Measurements from ENCODE around the gene ARFGAP3. TPM values are rescaled to one million over a fixed set of nuclear protein-coding genes. Genes with fewer than 3 reads are reported as not detected.
"Not testable (repeated sequence)": the region's sequence is repeated elsewhere in the genome, so short reads cannot be mapped to it uniquely, and the experiment has no call there.

The ARFGAP3 gene
- total RNA-seq, 2 experiments from 2014 or later = 19.5 to 21.4 TPM

DNA sequence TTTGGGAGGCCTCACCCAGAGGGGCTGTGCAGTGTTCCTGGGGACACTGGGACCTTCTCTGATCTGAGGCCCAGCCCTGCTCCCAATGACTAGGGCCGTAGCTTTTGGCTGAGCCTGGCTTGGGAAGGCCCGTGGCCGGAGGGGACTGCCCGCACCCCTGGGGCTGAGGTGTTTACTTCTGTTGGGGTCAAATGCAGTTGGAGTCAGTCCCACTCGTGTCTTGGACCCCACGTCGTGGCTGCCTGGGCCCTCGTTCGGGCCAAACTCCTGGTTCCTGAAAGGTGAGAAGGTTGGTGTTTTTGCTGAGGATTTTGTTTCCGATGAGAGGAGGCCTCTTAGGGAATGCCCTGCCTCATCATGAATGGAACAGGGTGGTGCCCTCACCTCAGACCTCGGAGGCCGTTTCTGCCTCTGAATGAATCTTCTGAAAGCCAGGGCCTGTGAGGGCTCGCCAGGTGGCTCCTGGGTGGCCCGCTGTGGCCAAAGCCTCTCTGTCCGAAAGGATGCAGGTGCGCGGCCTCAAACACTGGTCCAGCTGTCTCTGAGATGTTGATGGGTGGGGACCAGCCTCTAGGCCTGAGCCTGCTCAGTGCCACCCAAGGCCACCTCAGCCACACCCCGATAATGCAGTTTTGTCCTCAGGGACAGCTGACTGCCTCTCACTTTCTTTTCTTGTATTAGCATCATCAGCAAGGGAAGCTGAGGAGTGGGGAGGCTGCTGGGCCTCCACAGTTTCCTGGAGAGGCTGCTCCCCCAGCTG lies 96.1 kb downstream of the ARFGAP3 start:
- intact Hi-C loops (cut with DNase I, micrococcal nuclease) = no loop called here
- Mint-ChIP-seq H3K27me3 (peaks cover 6% of the 10 kb centered on the region), H3K9me3 (no peaks in the 10 kb centered on the region), H3K27ac (no peak overlapping the region), H3K36me3 (ENCODE audit: low read depth) (no peaks in the 10 kb centered on the region), H3K4me3 (no peak overlapping the region), H3K4me1 (ENCODE audit: low read depth) (no peaks in the 10 kb centered on the region)
- peaks cover 0 to 5% of the 10 kb centered on the region in 2 experiments for H3K9me3 ChIP-seq (ENCODE audit: control insufficient read depth in 1 of 2, insufficient read depth in 1 of 2, low read length in 2 of 2)
- H3K27ac ChIP-seq (ENCODE audit: low read depth in 1 of 2, low read length in 2 of 2) = no peak overlapping the region
- CTCF ChIA-PET = no interaction called here
- no peaks in the 10 kb centered on the region for H3K36me3 ChIP-seq (ENCODE audit: insufficient read depth, low read length)
- TF ChIP-seq, protein P1, sequence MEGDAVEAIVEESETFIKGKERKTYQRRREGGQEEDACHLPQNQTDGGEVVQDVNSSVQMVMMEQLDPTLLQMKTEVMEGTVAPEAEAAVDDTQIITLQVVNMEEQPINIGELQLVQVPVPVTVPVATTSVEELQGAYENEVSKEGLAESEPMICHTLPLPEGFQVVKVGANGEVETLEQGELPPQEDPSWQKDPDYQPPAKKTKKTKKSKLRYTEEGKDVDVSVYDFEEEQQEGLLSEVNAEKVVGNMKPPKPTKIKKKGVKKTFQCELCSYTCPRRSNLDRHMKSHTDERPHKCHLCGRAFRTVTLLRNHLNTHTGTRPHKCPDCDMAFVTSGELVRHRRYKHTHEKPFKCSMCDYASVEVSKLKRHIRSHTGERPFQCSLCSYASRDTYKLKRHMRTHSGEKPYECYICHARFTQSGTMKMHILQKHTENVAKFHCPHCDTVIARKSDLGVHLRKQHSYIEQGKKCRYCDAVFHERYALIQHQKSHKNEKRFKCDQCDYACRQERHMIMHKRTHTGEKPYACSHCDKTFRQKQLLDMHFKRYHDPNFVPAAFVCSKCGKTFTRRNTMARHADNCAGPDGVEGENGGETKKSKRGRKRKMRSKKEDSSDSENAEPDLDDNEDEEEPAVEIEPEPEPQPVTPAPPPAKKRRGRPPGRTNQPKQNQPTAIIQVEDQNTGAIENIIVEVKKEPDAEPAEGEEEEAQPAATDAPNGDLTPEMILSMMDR (IDR thresholded peaks at IDR 0.05) = no peak
- POLR2A ChIA-PET = no interaction called here
- ATAC-seq (ENCODE audit: poor library complexity) (no peak), DNase-seq (no peak)
- no peak overlapping the region for H3K4me3 ChIP-seq (ENCODE audit: low read length)
- H3K4me1 ChIP-seq (ENCODE audit: insufficient read depth, low read length) = no peaks in the 10 kb centered on the region
- H3K27me3 ChIP-seq (ENCODE audit: control insufficient read depth in 1 of 2, insufficient read depth in 2 of 2, low read length in 2 of 2) = no peaks in the 10 kb centered on the region

DNA sequence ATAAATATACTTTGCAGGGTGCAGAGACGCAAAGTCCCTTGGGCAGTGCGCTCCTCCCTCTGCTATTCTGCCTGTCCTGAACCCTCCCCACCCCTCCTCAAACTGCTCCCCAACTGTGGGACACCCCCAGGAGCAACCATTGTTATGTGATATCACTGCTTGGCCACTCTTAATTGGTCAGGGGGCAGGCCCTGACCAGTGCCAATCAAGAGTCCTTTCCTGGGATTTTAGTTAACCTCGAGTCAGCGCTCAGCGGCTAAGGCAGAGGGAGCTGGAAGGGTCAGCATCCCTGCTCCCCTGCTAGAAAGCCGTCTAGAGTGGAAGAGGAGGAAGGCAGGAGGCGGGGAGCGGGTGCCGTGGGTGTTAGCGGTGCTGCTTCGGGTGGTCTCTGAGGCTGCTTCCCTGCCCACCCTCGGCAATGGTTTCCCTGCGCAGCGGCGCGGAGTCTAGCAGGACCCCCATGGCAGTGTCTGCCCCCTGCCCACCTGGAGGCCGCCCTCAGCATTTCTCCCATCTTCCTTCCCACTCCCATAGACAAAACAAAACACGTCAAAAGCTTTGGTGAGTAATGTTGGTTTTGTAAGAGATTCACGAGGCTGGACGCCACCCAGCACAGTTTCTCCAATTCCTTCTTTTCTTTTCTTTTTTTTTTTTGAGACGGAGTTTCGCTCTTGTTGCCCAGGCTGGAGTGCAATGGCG lies 98.0 kb downstream of the ARFGAP3 start:
- DNase-seq (no peak), ATAC-seq (ENCODE audit: poor library complexity) (no peak)
- no peaks in the 10 kb centered on the region for H3K9me3 Mint-ChIP-seq
- intact Hi-C loops (cut with DNase I, micrococcal nuclease) = no loop called here
- no peaks in the 10 kb centered on the region for H3K27me3 ChIP-seq (ENCODE audit: control insufficient read depth in 1 of 2, insufficient read depth in 2 of 2, low read length in 2 of 2)
- H3K27ac Mint-ChIP-seq = no peak overlapping the region
- no peaks in the 10 kb centered on the region for H3K36me3 Mint-ChIP-seq (ENCODE audit: low read depth)
- H3K27me3 Mint-ChIP-seq = peaks cover 6% of the 10 kb centered on the region
- H3K36me3 ChIP-seq (ENCODE audit: insufficient read depth, low read length) = no peaks in the 10 kb centered on the region
- TF ChIP-seq, protein P1 (IDR thresholded peaks at IDR 0.05) = no peak
- no peak overlapping the region for H3K4me3 ChIP-seq (ENCODE audit: low read length)
- peaks cover 0 to 2% of the 10 kb centered on the region in 2 experiments for H3K9me3 ChIP-seq (ENCODE audit: control insufficient read depth in 1 of 2, insufficient read depth in 1 of 2, low read length in 2 of 2)
- ChIA-PET POLR2A (no interaction called here), CTCF (no interaction called here)
- no peak overlapping the region for H3K27ac ChIP-seq (ENCODE audit: low read depth in 1 of 2, low read length in 2 of 2)
- H3K4me3 Mint-ChIP-seq = no peak overlapping the region
- H3K4me1 ChIP-seq (ENCODE audit: insufficient read depth, low read length) = no peaks in the 10 kb centered on the region
- no peaks in the 10 kb centered on the region for H3K4me1 Mint-ChIP-seq (ENCODE audit: low read depth)

DNA sequence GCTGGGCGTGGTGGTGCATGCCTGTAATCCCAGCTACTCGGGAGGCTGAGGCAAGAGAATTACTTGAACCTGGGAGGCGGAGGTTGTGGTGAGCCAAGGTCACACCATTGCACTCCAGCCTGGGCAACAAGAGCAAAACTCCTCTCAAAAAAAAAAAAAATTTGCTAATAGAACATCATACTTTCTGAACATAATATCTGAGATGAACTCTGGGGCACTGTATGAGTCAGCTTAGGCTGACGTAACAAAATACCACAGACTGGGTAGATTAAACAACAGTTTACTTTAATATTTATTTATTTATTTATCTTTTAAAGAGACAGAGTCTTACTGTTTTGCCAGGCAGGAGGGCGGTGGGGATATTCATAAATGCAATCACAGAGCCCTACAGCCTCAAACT lies 101.5 kb downstream of the ARFGAP3 start:
- H3K27me3 Mint-ChIP-seq; H3K9me3 ChIP-seq (ENCODE audit: control insufficient read depth in 1 of 2, insufficient read depth in 1 of 2, low read length in 2 of 2); H3K4me1 Mint-ChIP-seq (ENCODE audit: low read depth); H3K4me3 Mint-ChIP-seq; H3K36me3 Mint-ChIP-seq (ENCODE audit: low read depth); H3K4me1 ChIP-seq (ENCODE audit: insufficient read depth, low read length); ATAC-seq (ENCODE audit: poor library complexity); H3K36me3 ChIP-seq (ENCODE audit: insufficient read depth, low read length); H3K27me3 ChIP-seq (ENCODE audit: control insufficient read depth in 1 of 2, insufficient read depth in 2 of 2, low read length in 2 of 2); DNase-seq; H3K27ac ChIP-seq (ENCODE audit: low read depth in 1 of 2, low read length in 2 of 2); CTCF ChIA-PET; H3K4me3 ChIP-seq (ENCODE audit: low read length); H3K27ac Mint-ChIP-seq; POLR2A ChIA-PET; intact Hi-C loops (cut with DNase I, micrococcal nuclease); H3K9me3 Mint-ChIP-seq: not testable (repeated sequence)

DNA sequence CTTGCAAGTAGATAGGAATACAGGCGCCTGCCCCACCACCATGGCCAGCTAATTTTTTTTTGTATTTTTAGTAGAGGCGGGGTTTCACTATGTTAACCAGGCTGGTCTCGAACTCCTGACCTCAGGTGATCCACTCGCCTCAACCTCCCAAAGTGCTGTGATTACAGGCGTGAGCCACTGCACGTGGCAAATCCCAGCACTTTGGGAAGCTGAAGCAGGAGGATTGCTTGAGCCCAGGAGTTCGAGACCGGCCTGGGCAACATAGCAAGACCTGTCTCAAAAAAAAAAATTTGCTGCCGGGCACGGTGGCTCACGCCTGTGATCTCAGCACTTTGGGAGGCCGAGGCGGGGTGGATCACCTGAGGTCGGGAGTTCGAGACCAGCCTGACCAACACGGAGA lies 102.0 kb downstream of the ARFGAP3 start:
- H3K27ac Mint-ChIP-seq; ATAC-seq (ENCODE audit: poor library complexity); H3K4me3 Mint-ChIP-seq; DNase-seq; H3K9me3 ChIP-seq (ENCODE audit: control insufficient read depth in 1 of 2, insufficient read depth in 1 of 2, low read length in 2 of 2); H3K4me1 Mint-ChIP-seq (ENCODE audit: low read depth); CTCF ChIA-PET; H3K4me3 ChIP-seq (ENCODE audit: low read length); H3K27ac ChIP-seq (ENCODE audit: low read depth in 1 of 2, low read length in 2 of 2); H3K36me3 ChIP-seq (ENCODE audit: insufficient read depth, low read length); H3K9me3 Mint-ChIP-seq; H3K27me3 ChIP-seq (ENCODE audit: control insufficient read depth in 1 of 2, insufficient read depth in 2 of 2, low read length in 2 of 2); POLR2A ChIA-PET; H3K27me3 Mint-ChIP-seq; H3K4me1 ChIP-seq (ENCODE audit: insufficient read depth, low read length); H3K36me3 Mint-ChIP-seq (ENCODE audit: low read depth); intact Hi-C loops (cut with DNase I, micrococcal nuclease): not testable (repeated sequence)
